SJSA1 (cell line): ENCODE measurements around the gene IGHMBP2. TPM values are rescaled to one million over a fixed set of nuclear protein-coding genes. Genes with fewer than 3 reads are reported as not detected.
"Not testable (repeated sequence)": the region's sequence is repeated elsewhere in the genome, so short reads cannot be mapped to it uniquely, and the experiment has no call there.

ENCODE experiments used
- DNase-seq, 2 experiments: peaks; one replicate each; pipeline ENCODE4 v3.0.0-alpha.2; 2015 to 2020; ENCODE audit warnings: low spot score in 2 of 2, low read depth in 1 of 2
- H3K27ac ChIP-seq: fragments of 250-450 bp; sonication (Bioruptor Pico); 2 replicates; pipeline ENCODE4 v1.5.1; 2020; ENCODE audit warnings: mild to moderate bottlenecking, moderate library complexity
- H3K27me3 ChIP-seq: fragments of 250-450 bp; sonication (Bioruptor Pico); replicated peaks from 2 replicates; pipeline ENCODE4 v1.5.1; 2020; ENCODE audit warnings: mild to moderate bottlenecking, moderate library complexity
- H3K36me3 ChIP-seq: fragments of 250-450 bp; sonication (Bioruptor Pico); 2 replicates; pipeline ENCODE4 v1.5.1; 2020; ENCODE audit warnings: mild to moderate bottlenecking
- H3K4me1 ChIP-seq: fragments of 250-450 bp; sonication (Bioruptor Pico); replicated peaks from 2 replicates; pipeline ENCODE4 v1.6.1; 2021; ENCODE audit warnings: mild to moderate bottlenecking
- H3K4me3 ChIP-seq: fragments of 250-450 bp; sonication (Bioruptor Pico); 2 replicates; pipeline ENCODE4 v1.5.1; 2020; ENCODE audit warnings: mild to moderate bottlenecking
- H3K9me3 ChIP-seq: fragments of 250-450 bp; sonication (Bioruptor Pico); replicated peaks from 2 replicates; pipeline ENCODE4 v1.5.1; 2020; ENCODE audit warnings: mild to moderate bottlenecking
- total RNA-seq: library from RNA; depleted of rRNA; stranded (reverse); fragments of >200 nt; shearing (Covaris generic); gene quantifications from 2 replicates; pipeline ENCODE4 v1.2.3, GENCODE V29; 2014

Gene IGHMBP2
- total RNA-seq, 1 experiment from 2014 or later, result 16.4 TPM

- H3K36me3 ChIP-seq, result no peaks in the 10 kb centered on the region
- no peaks in the 10 kb centered on the region for H3K4me1 ChIP-seq
- peak in 1 of 2 experiments; percentile 58 for DNase-seq
- H3K27ac ChIP-seq, result no peak overlapping the region
- no peak overlapping the region for H3K4me3 ChIP-seq
- H3K27me3 ChIP-seq, result no peaks in the 10 kb centered on the region
- H3K9me3 ChIP-seq, result no peaks in the 10 kb centered on the region
Observed at GRCh38 chr11:68962527-68963250, 59.0 kb downstream of the IGHMBP2 start.

- H3K27me3 ChIP-seq, result no peaks in the 10 kb centered on the region
- H3K36me3 ChIP-seq, result no peaks in the 10 kb centered on the region
Observed at GRCh38 chr11:68963779-68964178, 60.1 kb downstream of the IGHMBP2 start.

GRCh38 chr11:68965901-68966853 lies 62.5 kb downstream of the IGHMBP2 start:
- no peaks in the 10 kb centered on the region for H3K4me1 ChIP-seq
- DNase-seq, result peak in 1 of 2 experiments; percentile 54
- H3K4me3 ChIP-seq, result no peak overlapping the region
- no peaks in the 10 kb centered on the region for H3K9me3 ChIP-seq
- no peak overlapping the region for H3K27ac ChIP-seq
- no peaks in the 10 kb centered on the region for H3K27me3 ChIP-seq
- H3K36me3 ChIP-seq, result no peaks in the 10 kb centered on the region

More at GRCh38 chr11:68963779-68964178, 60.1 kb downstream of the IGHMBP2 start:
- H3K4me1 ChIP-seq, result no peaks in the 10 kb centered on the region
- H3K9me3 ChIP-seq, result no peaks in the 10 kb centered on the region
- H3K27ac ChIP-seq, result no peak overlapping the region
- peak in 1 of 2 experiments; percentile 60 for DNase-seq
- no peak overlapping the region for H3K4me3 ChIP-seq

- Histone ChIP-seq H3K4me3 (no peak overlapping the region), H3K4me1 (no peaks in the 10 kb centered on the region), H3K27me3 (no peaks in the 10 kb centered on the region), H3K9me3 (no peaks in the 10 kb centered on the region), H3K36me3 (no peaks in the 10 kb centered on the region), H3K27ac (no peak overlapping the region)
- DNase-seq, result peak in 1 of 2 experiments; percentile 44
Observed at GRCh38 chr11:68966894-68967780, 63.4 kb downstream of the IGHMBP2 start.

- Histone ChIP-seq H3K4me1 (no peaks in the 10 kb centered on the region), H3K4me3 (no peak overlapping the region), H3K9me3 (no peaks in the 10 kb centered on the region), H3K27ac (no peak overlapping the region), H3K27me3 (no peaks in the 10 kb centered on the region; the same call in 1 of the 2 replicates), H3K36me3 (no peaks in the 10 kb centered on the region)
- peak in 1 of 2 experiments; percentile 61 for DNase-seq
Observed at GRCh38 chr11:68968306-68969250, 64.9 kb downstream of the IGHMBP2 start.

GRCh38 chr11:68969386-68969785 lies 65.7 kb downstream of the IGHMBP2 start:
- Histone ChIP-seq H3K4me1 (no peaks in the 10 kb centered on the region), H3K36me3 (no peaks in the 10 kb centered on the region), H3K4me3 (no peak overlapping the region), H3K9me3 (no peaks in the 10 kb centered on the region), H3K27me3 (no peaks in the 10 kb centered on the region; the same call in 1 of the 2 replicates), H3K27ac (no peak overlapping the region)
- DNase-seq, result peak in 1 of 2 experiments; percentile 44

GRCh38 chr11:68970921-68971636 lies 67.4 kb downstream of the IGHMBP2 start:
- no peak overlapping the region for H3K4me3 ChIP-seq
- no peak overlapping the region for H3K27ac ChIP-seq
- no peaks in the 10 kb centered on the region for H3K9me3 ChIP-seq
- peaks cover 2% of the 10 kb centered on the region for H3K4me1 ChIP-seq
- H3K36me3 ChIP-seq, result no peaks in the 10 kb centered on the region
- no peaks in the 10 kb centered on the region; the same call in 1 of the 2 replicates for H3K27me3 ChIP-seq
- peak in 1 of 2 experiments; percentile 52 for DNase-seq

GRCh38 chr11:68973219-68973618 lies 69.5 kb downstream of the IGHMBP2 start:
- Histone ChIP-seq H3K4me3 (no peak overlapping the region), H3K27me3 (peaks cover 3% of the 10 kb centered on the region; the same call in 1 of the 2 replicates)
- DNase-seq, result peak in 1 of 2 experiments; percentile 39

GRCh38 chr11:68973706-68974105 lies 70.0 kb downstream of the IGHMBP2 start:
- H3K27me3 ChIP-seq, H3K9me3 ChIP-seq, H3K36me3 ChIP-seq, H3K4me3 ChIP-seq, H3K4me1 ChIP-seq, H3K27ac ChIP-seq: not testable (repeated sequence)
- peak in 1 of 2 experiments; percentile 45 for DNase-seq

More at GRCh38 chr11:68973219-68973618, 69.5 kb downstream of the IGHMBP2 start:
- peaks cover 7% of the 10 kb centered on the region for H3K4me1 ChIP-seq
- H3K36me3 ChIP-seq, result no peaks in the 10 kb centered on the region
- no peaks in the 10 kb centered on the region for H3K9me3 ChIP-seq
- no peak overlapping the region for H3K27ac ChIP-seq

- DNase-seq, result peak in 1 of 2 experiments; percentile 59
- no peaks in the 10 kb centered on the region for H3K9me3 ChIP-seq
- H3K36me3 ChIP-seq, result no peaks in the 10 kb centered on the region
- H3K27me3 ChIP-seq, result peaks cover 3% of the 10 kb centered on the region; the same call in 1 of the 2 replicates
- peaks cover 7% of the 10 kb centered on the region for H3K4me1 ChIP-seq
- H3K4me3 ChIP-seq, result no peak overlapping the region
- H3K27ac ChIP-seq, result no peak overlapping the region
Observed at GRCh38 chr11:68974421-68975194, 70.9 kb downstream of the IGHMBP2 start.

- Histone ChIP-seq H3K9me3 (no peaks in the 10 kb centered on the region), H3K4me1 (peaks cover 7% of the 10 kb centered on the region), H3K4me3 (no peak overlapping the region), H3K27me3 (peaks cover 3% of the 10 kb centered on the region; the same call in 1 of the 2 replicates), H3K27ac (no peak overlapping the region), H3K36me3 (no peaks in the 10 kb centered on the region)
- DNase-seq, result peak in 1 of 2 experiments; percentile 42
Observed at GRCh38 chr11:68976095-68976494, 72.4 kb downstream of the IGHMBP2 start.
